ENCODE results near the gene MEP1B.

MEP1B gene

DNA sequence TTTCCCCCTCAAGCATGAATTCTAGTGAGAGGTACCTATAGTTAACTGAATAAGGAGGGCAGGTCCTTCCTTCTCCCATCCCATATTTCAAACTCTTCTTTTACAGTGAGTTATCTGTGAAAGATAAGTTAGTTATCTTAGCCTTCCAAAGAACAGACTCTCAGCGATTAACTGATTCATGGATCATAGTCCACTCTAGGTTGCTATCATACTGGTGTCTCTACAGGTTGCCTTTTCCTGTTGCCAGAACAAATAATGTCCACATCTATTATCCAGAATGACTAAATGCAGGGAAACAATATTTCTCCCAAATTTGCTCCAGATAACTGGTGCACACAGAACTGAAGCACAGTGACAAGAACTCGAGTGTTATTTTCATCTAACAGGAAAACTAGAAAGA, 68.3 kb downstream of the MEP1B start (continued):
- TF ChIP-seq, protein P1, sequence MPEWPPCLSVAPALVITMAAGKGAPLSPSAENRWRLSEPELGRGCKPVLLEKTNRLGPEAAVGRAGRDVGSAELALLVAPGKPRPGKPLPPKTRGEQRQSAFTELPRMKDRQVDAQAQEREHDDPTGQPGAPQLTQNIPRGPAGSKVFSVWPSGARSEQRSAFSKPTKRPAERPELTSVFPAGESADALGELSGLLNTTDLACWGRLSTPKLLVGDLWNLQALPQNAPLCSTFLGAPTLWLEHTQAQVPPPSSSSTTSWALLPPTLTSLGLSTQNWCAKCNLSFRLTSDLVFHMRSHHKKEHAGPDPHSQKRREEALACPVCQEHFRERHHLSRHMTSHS (tag by site-specific recombination; IDR thresholded peaks at IDR 0.05): no peak
- TF ChIP-seq ZNF629 (tag by site-specific recombination; IDR thresholded peaks at IDR 0.05) (no peak), SETDB1 (IDR thresholded peaks at IDR 0.05; ENCODE audit: insufficient read length, low read length) (no peak), ZNF843 (tag by site-specific recombination; IDR thresholded peaks at IDR 0.05) (no peak), SP3 (tag by site-specific recombination; IDR thresholded peaks at IDR 0.05) (no peak)
- TF ChIP-seq, protein P2, sequence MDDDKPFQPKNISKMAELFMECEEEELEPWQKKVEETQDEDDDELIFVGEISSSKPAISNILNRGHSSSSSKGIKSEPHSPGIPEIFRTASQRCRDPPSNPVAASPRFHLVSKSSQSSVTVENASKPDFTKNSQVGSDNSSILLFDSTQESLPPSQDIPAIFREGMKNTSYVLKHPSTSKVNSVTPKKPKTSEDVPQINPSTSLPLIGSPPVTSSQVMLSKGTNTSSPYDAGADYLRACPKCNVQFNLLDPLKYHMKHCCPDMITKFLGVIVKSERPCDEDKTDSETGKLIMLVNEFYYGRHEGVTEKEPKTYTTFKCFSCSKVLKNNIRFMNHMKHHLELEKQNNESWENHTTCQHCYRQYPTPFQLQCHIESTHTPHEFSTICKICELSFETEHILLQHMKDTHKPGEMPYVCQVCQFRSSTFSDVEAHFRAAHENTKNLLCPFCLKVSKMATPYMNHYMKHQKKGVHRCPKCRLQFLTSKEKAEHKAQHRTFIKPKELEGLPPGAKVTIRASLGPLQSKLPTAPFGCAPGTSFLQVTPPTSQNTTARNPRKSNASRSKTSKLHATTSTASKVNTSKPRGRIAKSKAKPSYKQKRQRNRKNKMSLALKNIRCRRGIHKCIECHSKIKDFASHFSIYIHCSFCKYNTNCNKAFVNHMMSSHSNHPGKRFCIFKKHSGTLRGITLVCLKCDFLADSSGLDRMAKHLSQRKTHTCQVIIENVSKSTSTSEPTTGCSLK (tag by site-specific recombination; IDR thresholded peaks at IDR 0.05): no peak
- TF ChIP-seq, protein P3, sequence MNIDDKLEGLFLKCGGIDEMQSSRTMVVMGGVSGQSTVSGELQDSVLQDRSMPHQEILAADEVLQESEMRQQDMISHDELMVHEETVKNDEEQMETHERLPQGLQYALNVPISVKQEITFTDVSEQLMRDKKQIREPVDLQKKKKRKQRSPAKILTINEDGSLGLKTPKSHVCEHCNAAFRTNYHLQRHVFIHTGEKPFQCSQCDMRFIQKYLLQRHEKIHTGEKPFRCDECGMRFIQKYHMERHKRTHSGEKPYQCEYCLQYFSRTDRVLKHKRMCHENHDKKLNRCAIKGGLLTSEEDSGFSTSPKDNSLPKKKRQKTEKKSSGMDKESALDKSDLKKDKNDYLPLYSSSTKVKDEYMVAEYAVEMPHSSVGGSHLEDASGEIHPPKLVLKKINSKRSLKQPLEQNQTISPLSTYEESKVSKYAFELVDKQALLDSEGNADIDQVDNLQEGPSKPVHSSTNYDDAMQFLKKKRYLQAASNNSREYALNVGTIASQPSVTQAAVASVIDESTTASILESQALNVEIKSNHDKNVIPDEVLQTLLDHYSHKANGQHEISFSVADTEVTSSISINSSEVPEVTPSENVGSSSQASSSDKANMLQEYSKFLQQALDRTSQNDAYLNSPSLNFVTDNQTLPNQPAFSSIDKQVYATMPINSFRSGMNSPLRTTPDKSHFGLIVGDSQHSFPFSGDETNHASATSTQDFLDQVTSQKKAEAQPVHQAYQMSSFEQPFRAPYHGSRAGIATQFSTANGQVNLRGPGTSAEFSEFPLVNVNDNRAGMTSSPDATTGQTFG (tag by site-specific recombination; IDR thresholded peaks at IDR 0.05; ENCODE audit: borderline replicate concordance): no peak

DNA sequence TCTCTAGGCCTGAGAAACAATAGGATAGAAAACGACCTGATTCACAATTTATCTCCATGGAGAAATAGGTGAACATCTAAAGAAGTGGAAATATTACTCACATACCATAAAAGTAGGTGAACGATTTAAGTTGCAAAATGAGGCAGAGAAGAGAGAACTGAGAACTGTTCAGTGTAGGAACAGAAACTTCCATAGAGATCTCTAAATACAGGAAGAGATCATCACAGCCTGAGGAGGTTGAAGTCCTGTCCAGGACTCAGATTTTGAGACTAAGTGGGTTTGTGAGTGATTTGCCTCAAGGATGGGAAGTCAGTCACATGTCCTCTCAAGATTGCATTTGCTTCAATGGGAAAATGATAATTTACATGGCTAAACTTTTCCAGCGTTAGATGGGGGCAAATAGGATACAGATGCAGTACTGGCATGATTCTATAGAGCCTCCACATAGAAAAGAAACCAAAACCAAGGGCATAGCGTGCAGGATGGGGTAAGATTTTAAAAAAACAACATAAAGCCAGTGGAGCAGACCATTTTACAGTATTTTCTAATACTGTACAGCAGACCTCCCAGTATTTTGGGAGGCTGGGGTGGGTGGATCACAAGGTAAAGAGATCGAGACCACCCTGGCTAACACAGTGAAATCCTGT, 68.8 kb downstream of the MEP1B start:
- POLR2A ChIA-PET: no interaction called here
- H3K4me1 ChIP-seq (ENCODE audit: control insufficient read depth, insufficient read depth, low read length): no peaks in the 10 kb centered on the region
- CTCF ChIA-PET: no interaction called here
- TF ChIP-seq KLF1 (tag by site-specific recombination; IDR thresholded peaks at IDR 0.05) (no peak), ZBTB8A (tag by site-specific recombination; IDR thresholded peaks at IDR 0.05) (no peak), HOXC10 (CRISPR knock-in tag; IDR thresholded peaks at IDR 0.05) (no peak), MZF1 (tag by site-specific recombination; IDR thresholded peaks at IDR 0.05; ENCODE audit: borderline replicate concordance) (no peak), ZEB2 (tag by site-specific recombination; IDR thresholded peaks at IDR 0.05) (no peak), ZFP41 (tag by site-specific recombination; IDR thresholded peaks at IDR 0.05; ENCODE audit: borderline replicate concordance) (no peak), ZNF121 (tag by site-specific recombination; IDR thresholded peaks at IDR 0.05) (no peak)
- TF ChIP-seq, protein P4, sequence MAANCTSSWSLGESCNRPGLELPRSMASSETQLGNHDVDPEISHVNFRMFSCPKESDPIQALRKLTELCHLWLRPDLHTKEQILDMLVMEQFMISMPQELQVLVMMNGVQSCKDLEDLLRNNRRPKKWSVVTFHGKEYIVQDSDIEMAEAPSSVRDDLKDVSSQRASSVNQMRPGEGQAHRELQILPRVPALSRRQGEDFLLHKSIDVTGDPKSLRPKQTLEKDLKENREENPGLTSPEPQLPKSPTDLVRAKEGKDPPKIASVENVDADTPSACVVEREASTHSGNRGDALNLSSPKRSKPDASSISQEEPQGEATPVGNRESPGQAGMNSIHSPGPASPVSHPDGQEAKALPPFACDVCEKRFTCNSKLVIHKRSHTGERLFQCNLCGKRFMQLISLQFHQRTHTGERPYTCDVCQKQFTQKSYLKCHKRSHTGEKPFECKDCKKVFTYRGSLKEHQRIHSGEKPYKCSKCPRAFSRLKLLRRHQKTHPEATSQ (tag by site-specific recombination; IDR thresholded peaks at IDR 0.05): no peak
- TF ChIP-seq, protein P5, sequence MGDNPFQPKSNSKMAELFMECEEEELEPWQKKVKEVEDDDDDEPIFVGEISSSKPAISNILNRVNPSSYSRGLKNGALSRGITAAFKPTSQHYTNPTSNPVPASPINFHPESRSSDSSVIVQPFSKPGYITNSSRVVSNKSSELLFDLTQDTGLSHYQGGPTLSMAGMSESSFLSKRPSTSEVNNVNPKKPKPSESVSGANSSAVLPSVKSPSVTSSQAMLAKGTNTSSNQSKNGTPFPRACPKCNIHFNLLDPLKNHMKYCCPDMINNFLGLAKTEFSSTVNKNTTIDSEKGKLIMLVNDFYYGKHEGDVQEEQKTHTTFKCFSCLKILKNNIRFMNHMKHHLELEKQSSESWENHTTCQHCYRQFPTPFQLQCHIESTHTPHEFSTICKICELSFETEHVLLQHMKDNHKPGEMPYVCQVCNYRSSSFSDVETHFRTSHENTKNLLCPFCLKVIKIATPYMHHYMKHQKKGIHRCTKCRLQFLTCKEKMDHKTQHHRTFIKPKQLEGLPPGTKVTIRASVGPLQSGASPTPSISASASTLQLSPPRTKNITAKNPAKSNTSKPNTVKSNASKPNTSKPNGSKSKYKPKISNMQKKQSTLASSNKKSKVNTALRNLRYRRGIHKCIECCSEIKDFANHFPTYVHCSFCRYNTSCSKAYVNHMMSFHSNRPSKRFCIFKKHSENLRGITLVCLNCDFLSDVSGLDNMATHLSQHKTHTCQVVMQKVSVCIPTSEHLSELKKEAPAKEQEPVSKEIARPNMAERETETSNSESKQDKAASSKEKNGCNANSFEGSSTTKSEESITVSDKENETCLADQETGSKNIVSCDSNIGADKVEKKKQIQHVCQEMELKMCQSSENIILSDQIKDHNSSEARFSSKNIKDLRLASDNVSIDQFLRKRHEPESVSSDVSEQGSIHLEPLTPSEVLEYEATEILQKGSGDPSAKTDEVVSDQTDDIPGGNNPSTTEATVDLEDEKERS (tag by site-specific recombination; IDR thresholded peaks at IDR 0.05): no peak
- TF ChIP-seq, protein P6, sequence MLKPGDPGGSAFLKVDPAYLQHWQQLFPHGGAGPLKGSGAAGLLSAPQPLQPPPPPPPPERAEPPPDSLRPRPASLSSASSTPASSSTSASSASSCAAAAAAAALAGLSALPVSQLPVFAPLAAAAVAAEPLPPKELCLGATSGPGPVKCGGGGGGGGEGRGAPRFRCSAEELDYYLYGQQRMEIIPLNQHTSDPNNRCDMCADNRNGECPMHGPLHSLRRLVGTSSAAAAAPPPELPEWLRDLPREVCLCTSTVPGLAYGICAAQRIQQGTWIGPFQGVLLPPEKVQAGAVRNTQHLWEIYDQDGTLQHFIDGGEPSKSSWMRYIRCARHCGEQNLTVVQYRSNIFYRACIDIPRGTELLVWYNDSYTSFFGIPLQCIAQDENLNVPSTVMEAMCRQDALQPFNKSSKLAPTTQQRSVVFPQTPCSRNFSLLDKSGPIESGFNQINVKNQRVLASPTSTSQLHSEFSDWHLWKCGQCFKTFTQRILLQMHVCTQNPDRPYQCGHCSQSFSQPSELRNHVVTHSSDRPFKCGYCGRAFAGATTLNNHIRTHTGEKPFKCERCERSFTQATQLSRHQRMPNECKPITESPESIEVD (tag by site-specific recombination; IDR thresholded peaks at IDR 0.05): no peak
- TF ChIP-seq, protein P7, sequence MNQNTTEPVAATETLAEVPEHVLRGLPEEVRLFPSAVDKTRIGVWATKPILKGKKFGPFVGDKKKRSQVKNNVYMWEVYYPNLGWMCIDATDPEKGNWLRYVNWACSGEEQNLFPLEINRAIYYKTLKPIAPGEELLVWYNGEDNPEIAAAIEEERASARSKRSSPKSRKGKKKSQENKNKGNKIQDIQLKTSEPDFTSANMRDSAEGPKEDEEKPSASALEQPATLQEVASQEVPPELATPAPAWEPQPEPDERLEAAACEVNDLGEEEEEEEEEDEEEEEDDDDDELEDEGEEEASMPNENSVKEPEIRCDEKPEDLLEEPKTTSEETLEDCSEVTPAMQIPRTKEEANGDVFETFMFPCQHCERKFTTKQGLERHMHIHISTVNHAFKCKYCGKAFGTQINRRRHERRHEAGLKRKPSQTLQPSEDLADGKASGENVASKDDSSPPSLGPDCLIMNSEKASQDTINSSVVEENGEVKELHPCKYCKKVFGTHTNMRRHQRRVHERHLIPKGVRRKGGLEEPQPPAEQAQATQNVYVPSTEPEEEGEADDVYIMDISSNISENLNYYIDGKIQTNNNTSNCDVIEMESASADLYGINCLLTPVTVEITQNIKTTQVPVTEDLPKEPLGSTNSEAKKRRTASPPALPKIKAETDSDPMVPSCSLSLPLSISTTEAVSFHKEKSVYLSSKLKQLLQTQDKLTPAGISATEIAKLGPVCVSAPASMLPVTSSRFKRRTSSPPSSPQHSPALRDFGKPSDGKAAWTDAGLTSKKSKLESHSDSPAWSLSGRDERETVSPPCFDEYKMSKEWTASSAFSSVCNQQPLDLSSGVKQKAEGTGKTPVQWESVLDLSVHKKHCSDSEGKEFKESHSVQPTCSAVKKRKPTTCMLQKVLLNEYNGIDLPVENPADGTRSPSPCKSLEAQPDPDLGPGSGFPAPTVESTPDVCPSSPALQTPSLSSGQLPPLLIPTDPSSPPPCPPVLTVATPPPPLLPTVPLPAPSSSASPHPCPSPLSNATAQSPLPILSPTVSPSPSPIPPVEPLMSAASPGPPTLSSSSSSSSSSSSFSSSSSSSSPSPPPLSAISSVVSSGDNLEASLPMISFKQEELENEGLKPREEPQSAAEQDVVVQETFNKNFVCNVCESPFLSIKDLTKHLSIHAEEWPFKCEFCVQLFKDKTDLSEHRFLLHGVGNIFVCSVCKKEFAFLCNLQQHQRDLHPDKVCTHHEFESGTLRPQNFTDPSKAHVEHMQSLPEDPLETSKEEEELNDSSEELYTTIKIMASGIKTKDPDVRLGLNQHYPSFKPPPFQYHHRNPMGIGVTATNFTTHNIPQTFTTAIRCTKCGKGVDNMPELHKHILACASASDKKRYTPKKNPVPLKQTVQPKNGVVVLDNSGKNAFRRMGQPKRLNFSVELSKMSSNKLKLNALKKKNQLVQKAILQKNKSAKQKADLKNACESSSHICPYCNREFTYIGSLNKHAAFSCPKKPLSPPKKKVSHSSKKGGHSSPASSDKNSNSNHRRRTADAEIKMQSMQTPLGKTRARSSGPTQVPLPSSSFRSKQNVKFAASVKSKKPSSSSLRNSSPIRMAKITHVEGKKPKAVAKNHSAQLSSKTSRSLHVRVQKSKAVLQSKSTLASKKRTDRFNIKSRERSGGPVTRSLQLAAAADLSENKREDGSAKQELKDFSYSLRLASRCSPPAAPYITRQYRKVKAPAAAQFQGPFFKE (tag by site-specific recombination; IDR thresholded peaks at IDR 0.05; ENCODE audit: borderline replicate concordance): no peak

More for the DNA sequence above, 68.8 kb downstream of the MEP1B start:
- H3K4me3 ChIP-seq (ENCODE audit: low read depth, low read length): no peak overlapping the region
- H3K9me3 ChIP-seq (ENCODE audit: control insufficient read depth, insufficient read depth, low read depth, low read length): no peaks in the 10 kb centered on the region
- no peak overlapping the region for H3K27ac ChIP-seq (ENCODE audit: extremely low read depth, low read depth, low read length)
- H3K36me3 ChIP-seq (ENCODE audit: control insufficient read depth in 2 of 2, insufficient read depth in 1 of 2, low read length in 2 of 2): no peaks in the 10 kb centered on the region

Measured in HEK293 (cell line).